ENCODE data around the gene ANKRD9. TPM values are rescaled to one million over a fixed set of nuclear protein-coding genes. Genes with fewer than 3 reads are reported as not detected.
"Not testable (repeated sequence)": the region's sequence is repeated elsewhere in the genome, so short reads cannot be mapped to it uniquely, and the experiment has no call there.

The ANKRD9 gene
- total and polyA plus RNA-seq, 9 of the 15 experiments (the other 6 are each of a cell fraction or from before 2014, with no cell fraction given), result 0.04 to 32.9 (median 5.3) TPM

GRCh38 chr14:102550927-102551401 lies 41.4 kb upstream of the ANKRD9 start (continued):
- TF ChIP-seq RCOR1 (IDR thresholded peaks at IDR 0.05; ENCODE audit: borderline replicate concordance in 1 of 2, low read depth in 2 of 2, low read length in 2 of 2), result 0 out of 4 replicates have a peak, but pooled peaks of 1 of the 2 experiments have one; percentile 24
- peak; percentile 84; the same call in 1 of the 2 replicates for TF ChIP-seq ILK (tag; IDR thresholded peaks at IDR 0.05; ENCODE audit: borderline replicate concordance, low read depth)
- peak; percentile 94 for TF ChIP-seq OTX1 (CRISPR knock-in tag; IDR thresholded peaks at IDR 0.05)
- peak; percentile 98 for TF ChIP-seq SMAD3 (CRISPR knock-in tag; conservative IDR thresholded peaks at IDR 0.05)
- TF ChIP-seq MECOM (CRISPR knock-in tag; IDR thresholded peaks at IDR 0.05), result peak; percentile 91
- peak; percentile 96 for TF ChIP-seq ZNF197 (CRISPR knock-in tag; IDR thresholded peaks at IDR 0.05; ENCODE audit: low read depth)
- 0 out of 2 replicates have a peak, but pooled peaks have one; percentile 26 for TF ChIP-seq NR2C2 (CRISPR knock-in tag; IDR thresholded peaks at IDR 0.05)
- peak; percentile 87 for TF ChIP-seq NR2C2 (tag; IDR thresholded peaks at IDR 0.05)
- not testable (repeated sequence) for TF ChIP-seq CEBPG (CRISPR knock-in tag; IDR thresholded peaks at IDR 0.05)
- peak in 1 of 2 experiments; percentile 60; a peak in 2 of 4 replicates for TF ChIP-seq CEBPG (tag; conservative IDR thresholded peaks at IDR 0.05 in 1 of 2, IDR thresholded peaks at IDR 0.05 in 1 of 2)
- peak; percentile 73; the same call in 1 of the 2 replicates for TF ChIP-seq FOXJ3 (CRISPR knock-in tag; IDR thresholded peaks at IDR 0.05)
- TF ChIP-seq, protein P1, sequence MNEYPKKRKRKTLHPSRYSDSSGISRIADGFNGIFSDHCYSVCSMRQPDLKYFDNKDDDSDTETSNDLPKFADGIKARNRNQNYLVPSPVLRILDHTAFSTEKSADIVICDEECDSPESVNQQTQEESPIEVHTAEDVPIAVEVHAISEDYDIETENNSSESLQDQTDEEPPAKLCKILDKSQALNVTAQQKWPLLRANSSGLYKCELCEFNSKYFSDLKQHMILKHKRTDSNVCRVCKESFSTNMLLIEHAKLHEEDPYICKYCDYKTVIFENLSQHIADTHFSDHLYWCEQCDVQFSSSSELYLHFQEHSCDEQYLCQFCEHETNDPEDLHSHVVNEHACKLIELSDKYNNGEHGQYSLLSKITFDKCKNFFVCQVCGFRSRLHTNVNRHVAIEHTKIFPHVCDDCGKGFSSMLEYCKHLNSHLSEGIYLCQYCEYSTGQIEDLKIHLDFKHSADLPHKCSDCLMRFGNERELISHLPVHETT (CRISPR knock-in tag; conservative IDR thresholded peaks at IDR 0.05 in 1 of 2, IDR thresholded peaks at IDR 0.05 in 1 of 2), result peak in 1 of 2 experiments; percentile 99; a peak in 2 of 4 replicates
- 0 out of 2 replicates have a peak, but pooled peaks have one; percentile 65 for TF ChIP-seq ESRRB (CRISPR knock-in tag; IDR thresholded peaks at IDR 0.05; ENCODE audit: borderline replicate concordance)
- peak; percentile 53; the same call in 1 of the 2 replicates for TF ChIP-seq RREB1 (CRISPR knock-in tag; IDR thresholded peaks at IDR 0.05)
- TF ChIP-seq PTRF (tag; IDR thresholded peaks at IDR 0.05), result peak; percentile 96
- peak; percentile 78 to 84 for TF ChIP-seq FOXK2 (conservative IDR thresholded peaks at IDR 0.05 in 1 of 2, IDR thresholded peaks at IDR 0.05 in 1 of 2; ENCODE audit: low read depth in 2 of 2)
- TF ChIP-seq PTTG1 (tag; IDR thresholded peaks at IDR 0.05; ENCODE audit: low read depth), result peak; percentile 96
- TF ChIP-seq ZNF140 (CRISPR knock-in tag; IDR thresholded peaks at IDR 0.05), result peak; percentile 85
- peak; percentile 99 for TF ChIP-seq DMBX1 (CRISPR knock-in tag; IDR thresholded peaks at IDR 0.05; ENCODE audit: borderline replicate concordance)
